Measurements from ENCODE around the gene CPLX1. TPM values are rescaled to one million over a fixed set of nuclear protein-coding genes. Genes with fewer than 3 reads are reported as not detected.

Gene CPLX1
- total RNA-seq, 1 experiment from 2014 or later = 0.28 TPM

GRCh38 chr4:855880-856224 lies 29.9 kb upstream of the CPLX1 start:
- DNase-seq (ENCODE audit: low spot score) = no peak

- DNase-seq (ENCODE audit: low spot score) = no peak
Measured at GRCh38 chr4:854356-854755, 28.4 kb upstream of the CPLX1 start.

GRCh38 chr4:853416-853781 lies 27.5 kb upstream of the CPLX1 start:
- DNase-seq (ENCODE audit: low spot score) = no peak

GRCh38 chr4:851701-852430 lies 25.9 kb upstream of the CPLX1 start:
- DNase-seq (ENCODE audit: low spot score) = no peak

GRCh38 chr4:850323-850945 lies 24.5 kb upstream of the CPLX1 start:
- no peak for DNase-seq (ENCODE audit: low spot score)

GRCh38 chr4:849478-850175 lies 23.7 kb upstream of the CPLX1 start:
- DNase-seq (ENCODE audit: low spot score) = no peak

GRCh38 chr4:848803-849477 lies 23.0 kb upstream of the CPLX1 start:
- no peak for DNase-seq (ENCODE audit: low spot score)

- DNase-seq (ENCODE audit: low spot score) = no peak
Measured at GRCh38 chr4:848307-848691, 22.4 kb upstream of the CPLX1 start.

GRCh38 chr4:845836-846251 lies 19.9 kb upstream of the CPLX1 start:
- no peak for DNase-seq (ENCODE audit: low spot score)

- DNase-seq (ENCODE audit: low spot score) = no peak
Measured at GRCh38 chr4:845233-845835, 19.4 kb upstream of the CPLX1 start.

- DNase-seq (ENCODE audit: low spot score) = no peak
Measured at GRCh38 chr4:844752-845232, 18.9 kb upstream of the CPLX1 start.

- DNase-seq (ENCODE audit: low spot score) = no peak
Measured at GRCh38 chr4:839675-840443, 13.9 kb upstream of the CPLX1 start.

GRCh38 chr4:837772-838171 lies 11.8 kb upstream of the CPLX1 start:
- no peak for DNase-seq (ENCODE audit: low spot score)

GRCh38 chr4:836750-837301 lies 10.9 kb upstream of the CPLX1 start:
- DNase-seq (ENCODE audit: low spot score) = no peak

- DNase-seq (ENCODE audit: low spot score) = no peak
Measured at GRCh38 chr4:836003-836511, 10.1 kb upstream of the CPLX1 start.

- DNase-seq (ENCODE audit: low spot score) = peak; percentile 11
Measured at GRCh38 chr4:835148-836002, 9.4 kb upstream of the CPLX1 start.

- no peak for DNase-seq (ENCODE audit: low spot score)
Measured at GRCh38 chr4:834368-835147, 8.6 kb upstream of the CPLX1 start.

GRCh38 chr4:833731-834367 lies 7.9 kb upstream of the CPLX1 start:
- no peak for DNase-seq (ENCODE audit: low spot score)
